HUES64 (cell line): ENCODE data around the gene UGDH.

Experiments
- H3K27ac ChIP-seq: 2 replicates; pipeline ENCODE4 v1.7.0; 2013; ENCODE audit warnings: low read depth, low read length, inconsistent platforms
- H3K27me3 ChIP-seq: 2 replicates; pipeline ENCODE4 v1.6.1; 2013; ENCODE audit warnings: mild to moderate bottlenecking, low read length; ENCODE audit not compliant: insufficient read depth
- H3K36me3 ChIP-seq: 2 replicates; pipeline ENCODE4 v1.6.1; 2013; ENCODE audit warnings: mild to moderate bottlenecking, low read length; ENCODE audit not compliant: insufficient read depth
- H3K4me1 ChIP-seq: 2 replicates; pipeline ENCODE4 v1.6.1; 2013; ENCODE audit warnings: mild to moderate bottlenecking, low read length, moderate library complexity; ENCODE audit not compliant: insufficient read depth
- H3K4me3 ChIP-seq: 2 replicates; pipeline ENCODE4 v1.5.1; 2013; ENCODE audit warnings: mild to moderate bottlenecking, low read length, moderate library complexity
- H3K9ac ChIP-seq: 2 replicates; pipeline ENCODE4 v1.6.1; 2013; ENCODE audit warnings: mild to moderate bottlenecking, low read depth, low read length
- H3K9me3 ChIP-seq: 2 replicates; pipeline ENCODE4 v1.6.1; 2013; ENCODE audit warnings: low read depth, low read length; ENCODE audit not compliant: insufficient read depth
- WGBS: fragments of 150-250, 120-280 bp; methylation state at CpG from one replicate; pipeline ENCODE4 v1.1.7; 2013; ENCODE audit warnings: missing lambda C conversion rate; 5-methylcytosine and 5-hydroxymethylcytosine counted together

Gene UGDH

DNA sequence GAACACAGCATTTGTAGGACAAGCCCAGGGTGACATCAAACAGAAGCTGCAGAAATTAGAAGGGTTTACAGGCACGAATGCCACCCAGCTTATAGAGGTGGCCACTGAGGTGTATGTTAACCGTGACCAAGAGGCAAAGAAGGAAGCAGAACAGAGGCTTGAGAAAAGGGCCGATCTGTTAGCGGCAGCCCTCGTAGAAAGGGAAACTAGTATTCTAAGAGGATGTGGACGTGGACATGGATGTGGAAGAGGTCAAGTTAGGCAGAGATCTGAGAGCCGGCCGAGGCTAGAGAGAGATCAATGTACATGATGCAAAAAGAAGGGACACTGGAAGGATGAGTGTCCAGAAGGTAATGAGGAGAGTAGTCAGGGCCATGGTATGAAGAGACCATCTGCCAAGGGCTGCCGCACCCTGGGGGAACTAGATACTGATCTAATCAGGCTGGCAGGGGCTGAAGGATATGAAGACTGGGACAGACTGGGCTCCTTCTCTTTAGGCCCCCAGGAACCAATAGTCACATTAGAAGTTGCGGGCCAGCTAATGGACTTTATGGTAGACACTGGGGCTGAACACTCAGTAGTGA lies 40.9 kb downstream of the UGDH start:
- WGBS: 86% methylated on average over 10 of the region's 10 CpGs

GRCh38 chr4:39484582-39485272 lies 42.5 kb downstream of the UGDH start:
- WGBS: 91% methylated on average over 6 of the region's 6 CpGs
- H3K9ac ChIP-seq: no peak overlapping the region
- H3K4me1 ChIP-seq: no peaks in the 10 kb centered on the region
- H3K4me3 ChIP-seq: no peak overlapping the region
- H3K9me3 ChIP-seq: no peaks in the 10 kb centered on the region
- no peaks in the 10 kb centered on the region for H3K36me3 ChIP-seq
- H3K27ac ChIP-seq: no peak overlapping the region
- no peaks in the 10 kb centered on the region for H3K27me3 ChIP-seq

More for the DNA sequence above, 40.9 kb downstream of the UGDH start:
- no peak overlapping the region for H3K4me3 ChIP-seq
- no peaks in the 10 kb centered on the region for H3K36me3 ChIP-seq
- H3K4me1 ChIP-seq: no peaks in the 10 kb centered on the region
- no peaks in the 10 kb centered on the region for H3K27me3 ChIP-seq
- no peaks in the 10 kb centered on the region for H3K9me3 ChIP-seq
- H3K27ac ChIP-seq: no peak overlapping the region
- no peak overlapping the region for H3K9ac ChIP-seq

- 90% methylated on average over 21 of the region's 21 CpGs for WGBS
- H3K4me3 ChIP-seq: no peak overlapping the region
- peaks cover 20% of the 10 kb centered on the region for H3K36me3 ChIP-seq
These were observed 46.1 kb downstream of the UGDH start for GRCh38 chr4:39480902-39481695.

GRCh38 chr4:39480251-39480650 lies 47.0 kb downstream of the UGDH start:
- Histone ChIP-seq H3K36me3 (peaks cover 23% of the 10 kb centered on the region), H3K4me1 (no peaks in the 10 kb centered on the region), H3K27me3 (no peaks in the 10 kb centered on the region), H3K27ac (no peak overlapping the region), H3K9me3 (no peaks in the 10 kb centered on the region), H3K4me3 (no peak overlapping the region), H3K9ac (no peak overlapping the region)
- 96% methylated on average over 27 of the region's 27 CpGs for WGBS

More at GRCh38 chr4:39480902-39481695, 46.1 kb downstream of the UGDH start:
- Histone ChIP-seq H3K27ac (no peak overlapping the region), H3K27me3 (no peaks in the 10 kb centered on the region), H3K9me3 (no peaks in the 10 kb centered on the region), H3K4me1 (no peaks in the 10 kb centered on the region), H3K9ac (no peak overlapping the region)

DNA sequence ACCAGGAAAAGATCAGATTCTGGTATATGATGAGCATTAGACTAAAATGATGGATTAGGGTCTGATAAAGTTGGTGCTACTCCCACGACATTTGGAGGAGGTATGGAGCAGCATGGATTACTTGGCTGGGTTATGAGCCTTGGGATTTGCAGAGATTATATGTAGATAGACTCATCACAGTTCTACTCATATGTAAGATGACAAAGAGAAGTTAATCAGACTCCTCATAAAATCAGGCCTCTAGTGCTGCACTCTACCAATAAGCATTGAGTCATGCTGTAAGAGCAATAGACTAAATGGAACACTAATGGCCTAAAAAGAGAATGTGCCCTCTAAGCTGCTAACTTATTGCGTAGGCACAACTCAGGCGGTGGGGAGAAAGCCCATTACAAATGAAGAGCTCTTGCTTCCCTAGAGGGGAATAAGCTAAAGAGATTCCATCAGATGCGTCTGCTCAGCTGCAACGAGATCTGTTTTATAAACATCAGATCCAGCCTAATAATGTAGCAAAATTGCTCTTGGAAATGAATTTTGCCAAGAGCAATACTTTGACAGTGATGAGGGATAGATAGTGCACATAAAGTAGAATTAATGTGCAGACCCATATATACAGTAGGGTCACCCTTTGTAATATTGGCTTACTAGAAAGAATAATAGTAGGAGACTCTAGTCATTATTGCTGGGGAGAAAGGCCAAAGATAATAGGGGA lies 50.9 kb downstream of the UGDH start:
- H3K9me3 ChIP-seq: no peaks in the 10 kb centered on the region
- 96% methylated on average over 5 of the region's 5 CpGs for WGBS

DNA sequence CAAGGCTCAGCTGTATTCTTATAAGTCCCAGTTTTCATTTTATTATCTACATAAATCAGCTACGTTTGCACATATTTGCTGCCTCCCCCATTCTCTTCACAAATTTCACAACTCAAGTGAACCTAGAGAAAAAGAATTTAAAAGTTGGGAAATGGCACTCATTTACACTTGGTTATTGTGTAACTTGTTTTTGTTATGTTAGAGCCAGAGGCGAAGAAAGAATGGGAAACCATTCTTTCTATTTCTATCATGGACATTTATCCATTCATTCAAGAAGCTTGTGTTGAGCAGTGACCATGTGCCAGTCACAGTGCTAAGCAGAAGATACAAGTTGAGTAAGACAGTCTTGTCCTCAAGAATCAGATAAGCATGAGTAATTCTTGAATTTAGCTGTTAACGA lies 54.8 kb downstream of the UGDH start:
- Histone ChIP-seq H3K4me1 (no peaks in the 10 kb centered on the region), H3K9ac (no peak overlapping the region), H3K27me3 (no peaks in the 10 kb centered on the region), H3K27ac (no peak overlapping the region), H3K36me3 (peaks cover 73% of the 10 kb centered on the region), H3K9me3 (no peaks in the 10 kb centered on the region), H3K4me3 (no peak overlapping the region)
- WGBS: 97% methylated on average over 3 of the region's 3 CpGs

More for the DNA sequence above, 50.9 kb downstream of the UGDH start:
- Histone ChIP-seq H3K9ac (no peak overlapping the region), H3K4me3 (no peak overlapping the region), H3K36me3 (peaks cover 49% of the 10 kb centered on the region), H3K27ac (no peak overlapping the region), H3K4me1 (no peaks in the 10 kb centered on the region), H3K27me3 (no peaks in the 10 kb centered on the region)

DNA sequence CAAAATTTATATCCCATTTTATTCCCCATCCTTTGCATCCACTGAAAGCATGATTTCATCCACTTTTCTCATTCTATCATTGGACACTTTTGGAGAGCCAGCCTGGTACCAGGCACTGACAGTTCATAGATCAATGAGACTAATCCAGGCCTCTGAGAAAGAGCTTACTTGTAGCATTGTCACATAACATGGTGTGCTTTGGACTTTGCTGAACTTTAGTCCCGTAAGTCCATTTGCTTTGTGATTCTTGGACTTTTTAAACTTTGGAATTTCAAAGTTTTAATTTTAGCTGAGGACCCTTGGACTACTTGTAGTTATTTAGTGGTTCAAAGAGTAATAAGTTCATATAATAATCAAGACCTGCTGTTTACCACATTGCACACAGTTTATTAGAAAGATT lies 56.8 kb downstream of the UGDH start:
- H3K36me3 ChIP-seq: peaks cover 75% of the 10 kb centered on the region
- no peak overlapping the region for H3K27ac ChIP-seq
- no peaks in the 10 kb centered on the region for H3K9me3 ChIP-seq
- no peaks in the 10 kb centered on the region for H3K27me3 ChIP-seq
- no peak overlapping the region for H3K4me3 ChIP-seq
- 100% methylated on average over 1 of the region's 1 CpG for WGBS
- H3K9ac ChIP-seq: no peak overlapping the region
- H3K4me1 ChIP-seq: no peaks in the 10 kb centered on the region

DNA sequence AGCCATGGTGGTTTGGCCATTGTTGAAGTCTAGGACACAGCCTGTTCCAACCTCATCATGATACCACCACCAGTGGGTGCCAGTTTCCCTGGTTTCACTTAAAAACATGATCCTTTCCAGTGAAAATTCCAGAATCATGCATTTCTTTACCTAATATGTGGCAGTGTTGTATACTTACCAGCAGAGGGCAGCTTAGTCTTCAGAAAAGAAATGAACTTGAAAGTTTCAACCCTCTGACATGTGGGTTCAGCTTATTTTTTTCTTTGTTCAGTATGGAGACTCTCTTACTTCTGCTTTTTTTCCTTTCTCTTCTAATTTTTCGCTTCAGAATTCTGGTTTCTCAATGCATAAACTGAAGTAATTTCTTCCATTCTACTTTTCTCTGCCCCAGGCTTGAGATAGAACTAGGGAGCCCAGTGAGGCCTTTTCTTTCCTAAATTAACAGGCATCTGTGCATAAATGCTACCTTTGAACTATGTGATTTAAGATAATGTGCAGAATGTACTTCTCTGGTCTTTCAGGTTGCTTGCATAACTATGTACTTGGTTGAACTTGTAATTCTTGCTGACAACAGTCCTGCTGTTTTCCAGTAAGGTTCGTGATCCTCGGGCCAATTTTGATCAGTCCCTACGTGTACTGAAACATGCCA lies 57.7 kb downstream of the UGDH start:
- Histone ChIP-seq H3K4me3 (no peak overlapping the region), H3K36me3 (peaks cover 83% of the 10 kb centered on the region), H3K27ac (peak overlapping the region; percentile 24; the same call in 1 of the 2 replicates), H3K27me3 (no peaks in the 10 kb centered on the region), H3K4me1 (no peaks in the 10 kb centered on the region), H3K9ac (peak overlapping the region; percentile 36; the same call in 1 of the 2 replicates), H3K9me3 (no peaks in the 10 kb centered on the region)
- 77% methylated on average over 4 of the region's 4 CpGs for WGBS

- H3K36me3 ChIP-seq: peaks cover 86% of the 10 kb centered on the region
- H3K4me1 ChIP-seq: no peaks in the 10 kb centered on the region
- no peak overlapping the region for H3K9ac ChIP-seq
- H3K4me3 ChIP-seq: no peak overlapping the region
- H3K27ac ChIP-seq: no peak overlapping the region
- H3K9me3 ChIP-seq: no peaks in the 10 kb centered on the region
- no peaks in the 10 kb centered on the region for H3K27me3 ChIP-seq
- WGBS: 94% methylated on average over 4 of the region's 4 CpGs
These were observed 59.8 kb downstream of the UGDH start for GRCh38 chr4:39467464-39467863.

GRCh38 chr4:39466747-39467146 lies 60.5 kb downstream of the UGDH start:
- Histone ChIP-seq H3K4me3 (no peak overlapping the region), H3K9ac (no peak overlapping the region), H3K27me3 (no peaks in the 10 kb centered on the region), H3K4me1 (no peaks in the 10 kb centered on the region), H3K9me3 (no peaks in the 10 kb centered on the region), H3K36me3 (peaks cover 86% of the 10 kb centered on the region), H3K27ac (no peak overlapping the region)
- 100% methylated on average over 2 of the region's 4 CpGs for WGBS
